HepG2 (cell line): ENCODE data around the gene ARAP3. TPM values are rescaled to one million over a fixed set of nuclear protein-coding genes. Genes with fewer than 3 reads are reported as not detected.

Source experiments
- ATAC-seq: fragments of 200-7000 bp; cut with Tn5 transposase; 3 replicates; pipeline ENCODE4 v1.9.1; 2020; ENCODE audit warnings: mild to moderate bottlenecking, moderate library complexity
- BruUV-seq: library from RNA; stranded (reverse); fragments of 400-500 nt; replicated peaks from 2 replicates; lab custom pipeline; 2021; lab: Mats Ljungman, UMichigan
- CTCF ChIA-PET: fragments of 300-600 bp; formaldehyde crosslinking; extraction: SDS; loops from one replicate; lab custom pipeline; 2021; ENCODE audit warnings: low total read pairs, inconsistent platforms, low intra/inter-chr PET ratio; lab: Yijun Ruan, JAX
- POLR2A ChIA-PET: fragments of 350-600 bp; sonication (Branson Sonifier 250); formaldehyde crosslinking; loops from one replicate; lab custom pipeline; 2020; ENCODE audit warnings: antibody characterized with exemption, inconsistent platforms; lab: Yijun Ruan, JAX
- DNase-seq: peaks from one replicate; pipeline ENCODE4 v3.0.0-alpha.2; 2015; ENCODE audit warnings: low spot score
- FAIRE-seq: peaks from 3 replicates; lab custom pipeline; 2011; peaks lifted over from hg19 to GRCh38; lab: Jason Lieb, UNC
- H2AFZ ChIP-seq: one replicate; pipeline ENCODE4 v1.6.1; 2011; ENCODE audit warnings: low read length, inconsistent platforms
- H3K27ac ChIP-seq: fragments of 300-600 bp; 3 replicates; pipeline ENCODE4 v1.8.0; 2011; ENCODE audit warnings: mixed run types, mild to moderate bottlenecking, mixed read lengths, low read length, inconsistent platforms; ENCODE audit not compliant: insufficient read depth; ENCODE audit errors: extremely low read length
- H3K27me3 ChIP-seq, 2 experiments: fragments of 200-600 bp in 1 of 2; 2 replicates in 1 of 2; 3 replicates in 1 of 2; pipeline versions ENCODE4 v1.6.0 to v1.8.0; 2011; ENCODE audit warnings: low read length in 2 of 2, mild to moderate bottlenecking in 2 of 2, moderate library complexity in 2 of 2, inconsistent platforms in 1 of 2; ENCODE audit not compliant: insufficient read depth in 2 of 2, control insufficient read depth in 1 of 2
- H3K36me3 ChIP-seq, 2 experiments: fragments of 200-600 bp in 1 of 2; replicated peaks in 1 of 2; 2 replicates in 1 of 2; 3 replicates in 1 of 2; pipeline versions ENCODE4 v1.5.1 to v1.8.0; 2011; ENCODE audit warnings: low read length in 2 of 2, inconsistent platforms in 1 of 2; ENCODE audit not compliant: insufficient read depth in 2 of 2, control insufficient read depth in 1 of 2
- H3K4me1 ChIP-seq: 2 replicates; pipeline ENCODE4 v1.5.1; 2012; ENCODE audit warnings: low read length, inconsistent platforms; ENCODE audit not compliant: insufficient read depth
- H3K4me2 ChIP-seq: 2 replicates; pipeline ENCODE4 v1.6.0; 2011; ENCODE audit warnings: low read depth, low read length, inconsistent platforms
- H3K4me3 ChIP-seq, 3 experiments: fragments of 200-600 bp in 1 of 3; sonication (generic), shearing (Covaris generic) in 1 of 3; replicated peaks in 1 of 3; 2 replicates each; pipeline ENCODE4 v1.5.1; 2011 to 2016; ENCODE audit warnings: low read length in 3 of 3, inconsistent platforms in 2 of 3, low read depth in 2 of 3, mild to moderate bottlenecking in 2 of 3, control low read depth in 1 of 3, mixed read lengths in 1 of 3; ENCODE audit not compliant: insufficient read depth in 1 of 3
- H3K79me2 ChIP-seq: one replicate; pipeline ENCODE4 v1.6.1; 2011; ENCODE audit warnings: low read length, inconsistent platforms; ENCODE audit not compliant: insufficient read depth
- H3K9ac ChIP-seq: 2 replicates; pipeline ENCODE4 v1.6.0; 2011; ENCODE audit warnings: mild to moderate bottlenecking, low read depth, low read length, inconsistent platforms; ENCODE audit not compliant: insufficient read depth
- H3K9me3 ChIP-seq: 2 replicates; pipeline ENCODE4 v1.5.1; 2012; ENCODE audit warnings: mild to moderate bottlenecking, low read length
- H4K20me1 ChIP-seq: 2 replicates; pipeline ENCODE4 v1.6.0; 2011; ENCODE audit warnings: inconsistent platforms, mild to moderate bottlenecking, low read length, moderate library complexity; ENCODE audit not compliant: insufficient read depth
- JUNB ChIP-seq: sonication (generic); formaldehyde crosslinking; IDR thresholded peaks from 2 replicates; pipeline ENCODE4 v1.8.0; 2022; ENCODE audit warnings: missing genetic modification reagents, mild to moderate bottlenecking, borderline replicate concordance
- NRL ChIP-seq: sonication (generic); formaldehyde crosslinking; IDR thresholded peaks from 2 replicates; pipeline ENCODE4 v1.5.0; 2020; ENCODE audit warnings: missing genetic modification reagents, mild to moderate bottlenecking, moderate library complexity, borderline replicate concordance
- ZNF282 ChIP-seq: fragments of 450-650 bp; IDR thresholded peaks from 2 replicates; pipeline ENCODE4 v1.6.1; 2018; ENCODE audit not compliant: partially characterized antibody
- ZNF670 ChIP-seq: sonication (generic); formaldehyde crosslinking; IDR thresholded peaks from 2 replicates; pipeline ENCODE4 v1.8.0; 2022; ENCODE audit warnings: mild to moderate bottlenecking, missing genetic modification reagents, borderline replicate concordance
- ZSCAN20 ChIP-seq: sonication (generic); formaldehyde crosslinking; IDR thresholded peaks from 2 replicates; pipeline ENCODE4 v1.4.0; 2020; ENCODE audit warnings: missing genetic modification reagents, mild to moderate bottlenecking, borderline replicate concordance
- WGBS: methylation state at CpG from one replicate; pipeline ENCODE4 v1.1.6; 2017; ENCODE audit warnings: low lambda C conversion rate; 5-methylcytosine and 5-hydroxymethylcytosine counted together
- in situ Hi-C: cut with HindIII; loops from 2 replicates; pipeline ENCODE4 v1.10.0; 2017; ENCODE audit warnings: low pct_unique_long_range_greater_than_20kb; ENCODE audit not compliant: extremely low pct_ligation_motif_present
- intact Hi-C: fragments of 100-400 bp; cut with micrococcal nuclease; formaldehyde crosslinking; loops from one replicate; pipeline ENCODE4 v1.10.0; 2022; ENCODE audit not compliant: unreplicated experiment
- polyA plus RNA-seq, 8 experiments: library from polyadenylated mRNA; depleted of rRNA in 3 of 8; stranded (reverse) in 7 of 8; unstranded in 1 of 8; fragments of >200 nt; fragmentation: Illumina TruSeq in 4 of 8; extraction: Trizol in 4 of 8; gene quantifications; 2 replicates each; pipeline versions ENCODE4 v1.2.1 to v1.2.3, GENCODE V29; 2011 to 2016; ENCODE audit warnings: low read depth in 4 of 8, missing spikeins in 1 of 8, mixed read lengths in 1 of 8; ENCODE audit not compliant: insufficient read depth in 1 of 8
- total RNA-seq, 5 experiments: library from RNA; depleted of rRNA; stranded (reverse); fragments of >200 nt; fragmentation: Illumina TruSeq; extraction: Trizol; gene quantifications; 2 replicates each; pipeline ENCODE4 v1.2.3, GENCODE V29; 2016; ENCODE audit warnings: low read depth in 1 of 5
- TF ChIP-seq, protein P1 (sequence below): fragments of 450-650 bp; IDR thresholded peaks from 2 replicates; pipeline ENCODE4 v1.6.1; 2017
- TF ChIP-seq, protein P2 (sequence below): sonication (generic); formaldehyde crosslinking; IDR thresholded peaks from 2 replicates; pipeline ENCODE4 v1.9.0; 2022; ENCODE audit warnings: missing genetic modification reagents, mild to moderate bottlenecking, borderline replicate concordance
- TF ChIP-seq, protein P3 (sequence below): sonication (generic); formaldehyde crosslinking; IDR thresholded peaks from 2 replicates; pipeline ENCODE4 v1.5.0; 2020; ENCODE audit warnings: mild to moderate bottlenecking, missing genetic modification reagents, borderline replicate concordance
- TF ChIP-seq, protein P4 (sequence below): IDR thresholded peaks from 2 replicates; pipeline ENCODE4 v1.6.1; 2012; ENCODE audit warnings: inconsistent platforms

ARAP3 gene
- total and polyA plus RNA-seq, 2 of the 13 experiments (the other 11 are each of a cell fraction or from before 2014, with no cell fraction given): 0.25 TPM; not detected in 1

DNA sequence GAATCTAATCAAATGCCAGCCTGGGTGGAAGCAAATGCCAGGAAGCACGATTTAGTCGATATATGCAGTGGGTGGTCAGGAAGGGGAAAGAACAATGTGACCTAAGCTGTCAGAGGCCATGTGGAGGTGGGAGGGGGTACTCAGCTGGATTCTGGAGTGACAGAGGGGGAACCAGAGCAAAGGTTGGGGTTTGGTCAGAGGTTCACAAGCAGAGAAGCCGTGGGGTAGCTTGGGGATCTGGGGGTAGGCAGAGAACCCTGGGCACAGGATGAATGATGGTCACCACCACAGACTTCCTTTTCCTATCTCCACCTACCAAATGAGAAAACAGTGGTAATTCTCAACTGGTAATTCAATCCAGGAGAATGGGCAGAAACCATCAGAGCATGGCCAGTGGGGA is 24.1 kb upstream of the ARAP3 start:
- WGBS: 19% methylated on average over 3 of the region's 3 CpGs
- ChIA-PET POLR2A (no interaction called here), CTCF (no interaction called here)
- intact Hi-C loops (no loop called here), in situ Hi-C loops (loop anchor here (10.0 kb wide), 1 partner anchor 109 kb away; no protein-coding TSS in a partner anchor)
- no peak overlapping the region for H3K9ac ChIP-seq
- no peaks in the 10 kb centered on the region for H3K9me3 ChIP-seq
- H3K4me1 ChIP-seq: peaks cover 16% of the 10 kb centered on the region; the same call in 1 of the 2 replicates
- ATAC-seq (no peak), FAIRE-seq (no peak), DNase-seq (no peak)
- no peak overlapping the region for H3K4me2 ChIP-seq
- BruUV-seq: no TSS peak
- H4K20me1 ChIP-seq: no peaks in the 10 kb centered on the region
- H3K36me3 ChIP-seq: no peaks in the 10 kb centered on the region
- H3K4me3 ChIP-seq: no peak overlapping the region
- H3K27ac ChIP-seq: no peak overlapping the region
- H3K79me2 ChIP-seq: no peaks in the 10 kb centered on the region
- H2AFZ ChIP-seq: no peak overlapping the region
- peaks cover 9 to 34% of the 10 kb centered on the region in 2 experiments for H3K27me3 ChIP-seq
- TF ChIP-seq, protein P1, sequence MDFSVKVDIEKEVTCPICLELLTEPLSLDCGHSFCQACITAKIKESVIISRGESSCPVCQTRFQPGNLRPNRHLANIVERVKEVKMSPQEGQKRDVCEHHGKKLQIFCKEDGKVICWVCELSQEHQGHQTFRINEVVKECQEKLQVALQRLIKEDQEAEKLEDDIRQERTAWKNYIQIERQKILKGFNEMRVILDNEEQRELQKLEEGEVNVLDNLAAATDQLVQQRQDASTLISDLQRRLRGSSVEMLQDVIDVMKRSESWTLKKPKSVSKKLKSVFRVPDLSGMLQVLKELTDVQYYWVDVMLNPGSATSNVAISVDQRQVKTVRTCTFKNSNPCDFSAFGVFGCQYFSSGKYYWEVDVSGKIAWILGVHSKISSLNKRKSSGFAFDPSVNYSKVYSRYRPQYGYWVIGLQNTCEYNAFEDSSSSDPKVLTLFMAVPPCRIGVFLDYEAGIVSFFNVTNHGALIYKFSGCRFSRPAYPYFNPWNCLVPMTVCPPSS: no peak
- no peak for TF ChIP-seq JUNB
- TF ChIP-seq, protein P2, sequence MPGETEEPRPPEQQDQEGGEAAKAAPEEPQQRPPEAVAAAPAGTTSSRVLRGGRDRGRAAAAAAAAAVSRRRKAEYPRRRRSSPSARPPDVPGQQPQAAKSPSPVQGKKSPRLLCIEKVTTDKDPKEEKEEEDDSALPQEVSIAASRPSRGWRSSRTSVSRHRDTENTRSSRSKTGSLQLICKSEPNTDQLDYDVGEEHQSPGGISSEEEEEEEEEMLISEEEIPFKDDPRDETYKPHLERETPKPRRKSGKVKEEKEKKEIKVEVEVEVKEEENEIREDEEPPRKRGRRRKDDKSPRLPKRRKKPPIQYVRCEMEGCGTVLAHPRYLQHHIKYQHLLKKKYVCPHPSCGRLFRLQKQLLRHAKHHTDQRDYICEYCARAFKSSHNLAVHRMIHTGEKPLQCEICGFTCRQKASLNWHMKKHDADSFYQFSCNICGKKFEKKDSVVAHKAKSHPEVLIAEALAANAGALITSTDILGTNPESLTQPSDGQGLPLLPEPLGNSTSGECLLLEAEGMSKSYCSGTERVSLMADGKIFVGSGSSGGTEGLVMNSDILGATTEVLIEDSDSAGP (CRISPR knock-in tag): no peak
- TF ChIP-seq ZNF670 (CRISPR knock-in tag): no peak
- TF ChIP-seq, protein P3, sequence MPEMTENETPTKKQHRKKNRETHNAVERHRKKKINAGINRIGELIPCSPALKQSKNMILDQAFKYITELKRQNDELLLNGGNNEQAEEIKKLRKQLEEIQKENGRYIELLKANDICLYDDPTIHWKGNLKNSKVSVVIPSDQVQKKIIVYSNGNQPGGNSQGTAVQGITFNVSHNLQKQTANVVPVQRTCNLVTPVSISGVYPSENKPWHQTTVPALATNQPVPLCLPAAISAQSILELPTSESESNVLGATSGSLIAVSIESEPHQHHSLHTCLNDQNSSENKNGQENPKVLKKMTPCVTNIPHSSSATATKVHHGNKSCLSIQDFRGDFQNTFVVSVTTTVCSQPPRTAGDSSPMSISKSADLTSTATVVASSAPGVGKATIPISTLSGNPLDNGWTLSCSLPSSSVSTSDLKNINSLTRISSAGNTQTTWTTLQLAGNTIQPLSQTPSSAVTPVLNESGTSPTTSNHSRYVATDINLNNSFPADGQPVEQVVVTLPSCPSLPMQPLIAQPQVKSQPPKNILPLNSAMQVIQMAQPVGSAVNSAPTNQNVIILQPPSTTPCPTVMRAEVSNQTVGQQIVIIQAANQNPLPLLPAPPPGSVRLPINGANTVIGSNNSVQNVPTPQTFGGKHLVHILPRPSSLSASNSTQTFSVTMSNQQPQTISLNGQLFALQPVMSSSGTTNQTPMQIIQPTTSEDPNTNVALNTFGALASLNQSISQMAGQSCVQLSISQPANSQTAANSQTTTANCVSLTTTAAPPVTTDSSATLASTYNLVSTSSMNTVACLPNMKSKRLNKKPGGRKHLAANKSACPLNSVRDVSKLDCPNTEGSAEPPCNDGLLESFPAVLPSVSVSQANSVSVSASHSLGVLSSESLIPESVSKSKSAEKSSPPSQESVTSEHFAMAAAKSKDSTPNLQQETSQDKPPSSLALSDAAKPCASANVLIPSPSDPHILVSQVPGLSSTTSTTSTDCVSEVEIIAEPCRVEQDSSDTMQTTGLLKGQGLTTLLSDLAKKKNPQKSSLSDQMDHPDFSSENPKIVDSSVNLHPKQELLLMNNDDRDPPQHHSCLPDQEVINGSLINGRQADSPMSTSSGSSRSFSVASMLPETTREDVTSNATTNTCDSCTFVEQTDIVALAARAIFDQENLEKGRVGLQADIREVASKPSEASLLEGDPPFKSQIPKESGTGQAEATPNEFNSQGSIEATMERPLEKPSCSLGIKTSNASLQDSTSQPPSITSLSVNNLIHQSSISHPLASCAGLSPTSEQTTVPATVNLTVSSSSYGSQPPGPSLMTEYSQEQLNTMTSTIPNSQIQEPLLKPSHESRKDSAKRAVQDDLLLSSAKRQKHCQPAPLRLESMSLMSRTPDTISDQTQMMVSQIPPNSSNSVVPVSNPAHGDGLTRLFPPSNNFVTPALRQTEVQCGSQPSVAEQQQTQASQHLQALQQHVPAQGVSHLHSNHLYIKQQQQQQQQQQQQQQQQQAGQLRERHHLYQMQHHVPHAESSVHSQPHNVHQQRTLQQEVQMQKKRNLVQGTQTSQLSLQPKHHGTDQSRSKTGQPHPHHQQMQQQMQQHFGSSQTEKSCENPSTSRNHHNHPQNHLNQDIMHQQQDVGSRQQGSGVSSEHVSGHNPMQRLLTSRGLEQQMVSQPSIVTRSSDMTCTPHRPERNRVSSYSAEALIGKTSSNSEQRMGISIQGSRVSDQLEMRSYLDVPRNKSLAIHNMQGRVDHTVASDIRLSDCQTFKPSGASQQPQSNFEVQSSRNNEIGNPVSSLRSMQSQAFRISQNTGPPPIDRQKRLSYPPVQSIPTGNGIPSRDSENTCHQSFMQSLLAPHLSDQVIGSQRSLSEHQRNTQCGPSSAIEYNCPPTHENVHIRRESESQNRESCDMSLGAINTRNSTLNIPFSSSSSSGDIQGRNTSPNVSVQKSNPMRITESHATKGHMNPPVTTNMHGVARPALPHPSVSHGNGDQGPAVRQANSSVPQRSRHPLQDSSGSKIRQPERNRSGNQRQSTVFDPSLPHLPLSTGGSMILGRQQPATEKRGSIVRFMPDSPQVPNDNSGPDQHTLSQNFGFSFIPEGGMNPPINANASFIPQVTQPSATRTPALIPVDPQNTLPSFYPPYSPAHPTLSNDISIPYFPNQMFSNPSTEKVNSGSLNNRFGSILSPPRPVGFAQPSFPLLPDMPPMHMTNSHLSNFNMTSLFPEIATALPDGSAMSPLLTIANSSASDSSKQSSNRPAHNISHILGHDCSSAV (CRISPR knock-in tag): no peak
- TF ChIP-seq NRL (CRISPR knock-in tag): no peak
- no peak for TF ChIP-seq ZSCAN20 (CRISPR knock-in tag)
- TF ChIP-seq, protein P4, sequence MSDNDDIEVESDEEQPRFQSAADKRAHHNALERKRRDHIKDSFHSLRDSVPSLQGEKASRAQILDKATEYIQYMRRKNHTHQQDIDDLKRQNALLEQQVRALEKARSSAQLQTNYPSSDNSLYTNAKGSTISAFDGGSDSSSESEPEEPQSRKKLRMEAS: no peak
- no peak for TF ChIP-seq ZNF282
